GM18907 (cell line): ENCODE measurements around the gene NCAM2.
"Not testable (repeated sequence)": the region's sequence is repeated elsewhere in the genome, so short reads cannot be mapped to it uniquely, and the experiment has no call there.

ENCODE experiments used
- ATAC-seq: cut with Tn5 transposase; IDR thresholded peaks from one replicate; pipeline ENCODE4 v1.9.1; 2021; ENCODE audit warnings: mild to moderate bottlenecking, moderate library complexity; ENCODE audit not compliant: unreplicated experiment

NCAM2 gene

DNA sequence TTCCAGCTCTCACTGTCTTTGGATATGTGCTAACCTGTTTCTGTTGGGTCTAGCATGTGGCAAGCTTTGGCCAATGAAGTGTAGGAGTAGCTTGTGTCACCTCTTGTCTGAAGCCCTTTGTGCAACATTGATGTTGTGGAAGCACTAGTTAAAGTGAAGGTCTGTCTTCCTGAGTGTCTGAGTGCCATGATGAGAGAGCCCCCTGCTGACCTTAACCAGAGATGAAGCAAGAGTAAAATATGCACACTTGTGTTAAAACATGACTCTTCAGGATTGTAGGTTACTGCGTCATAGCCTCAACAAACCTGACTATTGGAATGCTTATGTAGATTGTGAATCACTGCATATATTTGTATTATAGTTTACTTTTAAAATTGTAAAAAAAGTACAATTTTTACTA, 103.7 kb downstream of the NCAM2 start:
- ATAC-seq = no peak

DNA sequence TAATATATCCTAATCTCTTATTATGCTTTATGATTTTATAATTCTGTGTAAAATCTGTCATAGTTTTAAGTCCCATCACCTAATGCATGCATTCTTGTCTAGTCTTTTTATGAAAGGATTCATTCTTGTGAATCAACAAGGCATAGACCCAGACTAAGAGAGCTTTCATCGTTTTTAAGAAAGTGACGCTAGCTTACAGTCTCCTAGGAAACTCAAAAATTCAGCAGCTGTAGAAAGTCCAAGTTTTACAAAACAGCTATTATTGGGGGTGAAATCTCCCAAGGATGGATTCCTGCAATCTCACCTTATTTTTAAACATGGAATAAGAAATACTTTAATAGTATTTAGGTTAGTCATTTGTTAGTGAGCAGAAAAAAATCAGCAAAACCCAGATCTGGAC, 104.7 kb downstream of the NCAM2 start:
- no peak for ATAC-seq

DNA sequence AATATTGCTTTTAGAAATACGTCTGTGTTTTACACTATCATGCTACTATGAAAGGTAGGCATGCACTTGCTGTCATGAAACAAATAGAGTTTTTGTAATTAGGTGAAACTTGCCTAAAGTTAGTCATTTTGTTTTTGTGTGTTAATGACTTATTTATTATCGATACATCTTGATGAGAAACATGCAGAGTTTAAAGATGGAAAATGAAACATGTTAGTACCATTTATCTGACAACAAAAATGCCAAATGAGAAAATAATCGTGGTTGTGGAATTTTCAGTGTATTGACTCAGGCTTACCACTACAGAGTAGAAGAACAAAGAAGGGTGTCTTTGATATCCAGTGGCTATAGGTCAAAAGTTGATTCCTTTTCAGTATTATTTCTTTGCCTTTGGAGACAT, 105.5 kb downstream of the NCAM2 start:
- ATAC-seq = no peak

DNA sequence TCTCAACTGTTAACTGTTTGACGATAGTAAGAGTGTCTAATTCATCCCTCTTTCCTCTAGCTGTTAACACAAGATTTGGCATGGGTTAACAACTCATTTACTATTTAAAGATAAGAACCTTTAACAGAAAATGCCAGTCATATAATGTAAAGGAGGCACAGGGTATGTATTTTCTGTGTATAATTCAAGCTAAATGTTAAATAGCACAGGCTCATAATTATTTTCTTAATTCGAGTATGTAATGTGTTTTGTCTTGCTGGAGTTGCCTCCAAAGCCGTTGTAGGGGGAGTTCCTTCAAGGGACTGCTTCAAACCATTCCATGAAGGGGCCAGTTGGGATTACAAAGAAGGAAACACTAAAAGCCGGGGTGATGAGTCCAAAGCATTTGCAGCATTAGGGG, 111.5 kb downstream of the NCAM2 start:
- ATAC-seq = no peak

DNA sequence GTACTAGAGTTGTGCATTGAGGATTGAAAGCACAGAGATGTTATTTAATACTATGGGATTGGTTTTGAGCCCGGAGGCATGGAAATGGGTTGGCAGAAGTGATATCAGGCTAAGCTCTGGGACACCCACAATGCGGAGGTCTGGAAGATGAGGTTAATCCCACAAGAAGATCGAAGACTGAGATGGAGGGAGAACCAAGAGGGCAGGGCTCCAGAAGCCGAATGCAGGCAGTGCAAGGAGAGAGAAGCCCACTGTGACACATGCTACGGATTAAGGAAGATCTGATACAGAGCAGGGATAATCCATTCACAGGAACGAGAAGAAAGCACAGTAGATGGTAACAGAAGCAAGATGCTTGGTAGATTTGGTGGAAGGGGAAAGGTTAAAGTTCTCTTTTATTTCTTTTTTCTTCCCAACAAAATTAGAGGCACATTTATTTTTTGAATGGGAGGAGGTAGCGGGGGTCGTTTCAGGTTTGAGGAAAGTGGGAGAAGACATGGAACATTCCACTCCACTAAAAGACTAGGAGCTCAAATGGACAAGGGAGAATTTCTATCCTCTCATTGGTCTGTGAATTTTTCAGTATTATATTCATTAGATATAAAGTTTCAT, 113.2 kb downstream of the NCAM2 start:
- no peak for ATAC-seq

DNA sequence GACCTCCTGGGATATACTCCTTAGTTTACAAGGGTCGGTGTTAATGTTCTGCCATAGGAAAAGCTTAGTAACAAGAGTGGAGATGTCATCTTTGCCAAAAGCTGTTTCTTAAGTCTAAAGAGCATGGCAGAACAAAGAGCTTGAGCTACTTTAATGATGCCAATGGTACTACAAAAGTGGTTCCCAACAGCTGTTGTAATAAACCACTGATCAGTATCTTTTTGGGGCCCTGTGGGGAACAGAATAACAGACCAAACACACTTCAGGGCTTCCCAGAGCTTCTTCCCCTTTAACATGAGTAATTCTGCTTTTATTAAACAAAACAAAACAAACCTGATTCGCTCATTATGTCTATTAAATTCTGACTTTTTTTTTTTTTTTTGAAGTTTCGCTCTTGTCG, 116.3 kb downstream of the NCAM2 start:
- ATAC-seq = no peak

DNA sequence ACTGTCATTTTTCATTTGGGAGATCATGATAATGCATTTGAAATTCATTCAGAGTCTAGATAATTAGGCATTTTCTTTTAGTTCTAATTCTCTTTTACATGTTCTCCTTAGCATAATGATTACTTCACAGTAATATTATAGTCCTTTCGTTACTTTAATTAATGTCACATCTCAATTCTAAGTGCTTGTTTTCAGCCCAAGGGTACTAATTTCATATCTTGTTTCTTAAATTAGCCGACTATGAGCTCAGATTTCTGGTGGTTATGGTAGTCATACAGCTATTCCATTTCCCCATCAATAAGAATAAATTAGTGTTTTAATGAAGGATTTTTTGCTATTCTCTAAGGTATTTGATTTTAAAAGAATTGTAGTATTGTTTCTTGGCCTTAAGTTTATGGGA, 120.9 kb downstream of the NCAM2 start:
- no peak for ATAC-seq

DNA sequence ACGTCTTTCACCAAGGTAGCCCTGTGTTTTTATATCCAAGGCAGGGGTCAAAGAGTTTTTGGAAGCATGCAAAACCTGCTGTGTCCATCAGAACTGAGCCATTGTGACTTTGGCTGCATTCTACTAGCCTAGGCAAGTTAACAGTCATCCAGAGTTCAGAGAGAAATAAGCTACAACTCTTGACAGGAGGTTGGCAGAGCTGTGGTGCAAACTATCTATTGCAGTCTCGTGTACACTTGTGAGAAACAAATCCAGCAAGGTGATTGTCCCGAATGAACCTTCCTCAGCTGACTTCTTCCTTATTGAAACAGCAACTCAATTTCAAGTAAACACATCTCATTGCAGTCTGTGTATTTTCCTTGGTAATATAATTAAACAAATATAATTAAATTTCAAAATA, 124.5 kb downstream of the NCAM2 start:
- ATAC-seq = no peak

DNA sequence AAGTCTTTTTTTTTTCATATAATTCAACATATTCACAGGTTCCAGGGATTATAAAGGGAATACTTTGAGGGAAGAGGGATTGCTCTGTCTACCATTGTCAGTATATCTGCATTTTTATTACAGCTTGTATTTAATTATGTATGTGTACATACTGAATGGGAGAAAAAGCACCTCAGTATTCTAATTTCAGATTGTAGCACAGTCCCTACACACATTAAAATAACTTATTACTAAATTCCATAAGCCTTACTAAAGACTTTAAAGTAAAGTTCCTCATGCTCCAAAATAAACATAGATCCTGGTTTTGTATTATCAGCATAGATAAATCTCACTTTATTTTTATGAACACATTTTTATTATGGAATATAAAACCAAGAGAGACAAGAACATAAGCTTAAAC, 134.2 kb downstream of the NCAM2 start:
- ATAC-seq = no peak

DNA sequence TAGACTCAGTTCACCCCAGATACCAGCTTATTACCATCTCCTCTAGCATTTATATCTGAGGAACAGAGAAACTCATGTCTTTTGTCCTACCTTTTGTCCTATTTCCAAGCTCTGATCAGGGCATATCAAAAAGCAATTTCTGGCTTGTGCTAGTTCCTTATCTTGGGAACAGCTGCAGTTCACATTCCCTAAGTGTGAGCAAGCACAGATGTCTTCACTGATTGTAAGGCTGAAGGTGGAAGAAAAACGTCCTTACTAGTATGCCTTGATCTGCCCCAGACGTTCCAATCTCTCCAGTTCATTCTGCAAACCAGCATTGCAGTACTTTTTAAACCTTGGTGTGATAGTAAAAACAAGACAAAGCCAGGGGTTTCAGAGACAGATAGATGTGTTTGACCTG, 139.8 kb downstream of the NCAM2 start:
- no peak for ATAC-seq

DNA sequence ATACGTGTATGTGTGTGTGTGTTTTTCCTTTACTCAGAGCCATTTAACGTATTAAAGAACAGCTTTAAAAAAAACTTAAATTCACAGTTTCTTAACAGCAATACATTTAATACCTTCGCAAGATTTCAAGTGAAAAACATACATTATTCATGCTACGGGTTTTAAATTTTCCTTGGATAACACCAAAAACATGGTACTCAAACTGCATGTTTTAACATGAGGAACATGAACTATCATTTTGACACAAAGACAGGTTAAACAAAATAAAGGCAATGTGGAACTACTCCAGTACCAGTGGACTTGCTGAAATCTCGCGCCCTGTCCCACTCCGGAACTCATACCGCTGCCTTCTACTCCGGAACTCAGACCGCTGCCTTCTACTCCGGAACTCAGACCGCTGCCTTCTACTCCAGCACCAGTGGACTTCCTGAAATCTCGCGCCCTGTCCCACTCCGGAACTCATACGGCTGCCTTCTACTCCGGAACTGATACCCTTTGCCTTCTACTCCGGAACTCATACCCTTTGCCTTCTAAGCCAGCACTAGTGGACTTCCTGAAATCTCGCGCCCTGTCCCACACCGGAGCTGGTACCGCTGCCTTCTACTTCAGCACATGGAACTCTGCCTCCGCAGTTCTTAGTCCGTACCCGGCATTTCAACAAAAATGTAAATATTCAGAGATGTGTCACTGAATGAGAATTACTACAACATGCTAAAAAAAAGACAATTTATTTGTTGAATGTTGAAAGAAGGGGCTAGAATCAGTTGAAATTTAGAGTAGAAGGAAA, 148.6 kb downstream of the NCAM2 start:
- no peak for ATAC-seq

DNA sequence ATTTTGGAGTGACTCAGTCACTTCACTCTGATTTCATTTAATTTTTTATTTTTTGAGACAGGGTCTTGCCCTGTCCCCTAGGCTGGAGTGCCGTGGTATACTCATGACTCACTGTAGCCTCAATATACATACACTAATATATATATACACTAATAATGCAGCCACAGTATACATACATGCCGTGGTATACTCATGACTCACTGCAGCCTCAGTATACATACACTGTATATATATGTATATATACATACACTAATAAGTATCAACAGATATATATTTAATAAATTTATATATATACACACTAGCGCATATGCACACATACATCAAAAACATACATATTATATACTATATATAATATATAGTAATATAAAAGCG, 149.2 kb downstream of the NCAM2 start:
- no peak for ATAC-seq

DNA sequence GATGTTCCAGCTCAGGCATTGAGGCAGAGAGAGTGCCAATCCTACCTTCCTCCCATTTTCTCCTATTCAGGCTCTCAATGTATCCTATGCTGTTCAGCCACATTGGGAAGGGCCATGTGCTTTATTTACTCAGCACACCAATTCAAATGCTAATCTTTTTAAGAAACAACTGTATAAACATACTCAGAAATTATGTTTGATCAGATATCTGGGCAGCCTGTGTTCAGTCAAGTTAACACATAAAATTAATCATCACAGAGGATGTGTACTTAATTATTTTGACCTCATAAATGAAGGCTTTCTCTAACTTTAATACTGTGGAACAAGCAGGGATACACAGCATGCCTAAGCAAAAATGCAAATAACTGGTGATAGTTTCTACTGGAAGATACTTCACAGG, 149.8 kb downstream of the NCAM2 start:
- no peak for ATAC-seq

DNA sequence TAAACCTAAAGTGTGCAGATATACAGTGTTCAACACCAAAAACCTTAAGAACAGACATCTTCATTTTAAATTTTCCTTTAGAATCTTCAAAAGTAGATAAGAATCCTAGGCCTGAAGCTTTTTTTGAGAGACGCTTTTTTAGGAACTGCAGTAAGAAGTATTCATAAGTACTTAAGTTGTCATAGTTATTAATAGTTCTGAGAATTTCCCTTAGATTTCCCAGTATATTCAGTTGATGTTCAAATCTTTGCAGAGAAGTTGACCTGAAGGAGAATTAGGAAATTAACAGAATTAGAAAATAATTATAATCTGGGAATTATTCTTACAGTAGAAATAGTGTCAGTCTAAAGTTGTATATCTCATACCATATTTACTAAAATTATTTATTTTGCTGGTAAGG, 150.3 kb downstream of the NCAM2 start:
- ATAC-seq = no peak

DNA sequence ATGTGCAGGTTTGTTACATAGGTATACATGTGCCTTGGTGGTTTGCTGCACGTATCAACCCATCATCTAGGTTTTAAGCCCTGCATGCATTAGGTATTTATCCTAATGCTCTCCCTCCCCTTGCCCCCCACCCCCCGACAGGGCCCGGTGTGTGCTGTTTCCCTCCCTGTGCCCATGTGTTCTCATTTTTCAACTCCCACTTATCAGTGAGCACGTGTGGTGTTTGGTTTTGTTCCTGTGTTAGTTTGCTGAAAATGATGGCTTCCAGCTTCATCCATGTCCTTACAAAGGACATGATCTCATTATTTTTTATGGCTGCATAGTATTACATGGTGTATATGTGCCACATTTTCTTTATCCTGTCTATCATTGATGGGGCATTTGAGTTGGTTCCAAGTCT, 151.2 kb downstream of the NCAM2 start:
- ATAC-seq = not testable (repeated sequence)

DNA sequence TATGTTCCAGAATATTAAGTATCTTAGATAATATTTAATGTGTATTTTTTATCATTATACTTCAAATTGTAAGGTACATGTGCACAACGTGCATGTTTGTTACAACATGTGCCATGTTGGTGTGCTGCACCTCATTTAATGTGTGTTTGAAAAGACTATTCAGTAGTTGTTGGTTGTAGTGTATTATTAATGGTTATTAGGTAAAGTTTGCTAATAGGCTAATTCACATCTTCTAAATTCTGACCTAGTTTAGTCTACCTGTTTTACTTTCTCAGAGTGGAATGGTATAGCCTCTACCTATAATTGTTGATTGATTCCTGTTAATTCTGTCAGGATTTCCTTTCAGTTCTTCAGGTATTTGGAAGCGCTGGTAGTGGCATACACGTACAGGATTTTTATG, 153.0 kb downstream of the NCAM2 start:
- ATAC-seq = no peak

DNA sequence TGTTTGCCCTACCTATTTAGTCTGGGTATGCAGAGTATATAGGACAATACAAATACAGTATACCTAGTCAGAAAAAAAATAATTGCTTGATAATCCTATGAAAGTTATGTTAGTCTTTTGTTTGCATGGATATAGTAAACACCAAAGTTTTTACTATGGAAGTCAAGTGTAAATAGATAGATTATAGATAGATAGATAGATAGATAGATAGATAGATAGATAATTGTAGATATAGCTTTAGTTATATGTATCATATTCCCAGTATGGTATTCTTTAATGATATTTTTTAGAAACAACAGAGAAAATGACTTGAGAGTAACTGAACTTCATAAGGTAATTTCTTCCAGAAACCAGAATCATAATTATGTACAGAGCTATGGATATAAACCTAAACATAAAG, 158.2 kb downstream of the NCAM2 start:
- no peak for ATAC-seq

DNA sequence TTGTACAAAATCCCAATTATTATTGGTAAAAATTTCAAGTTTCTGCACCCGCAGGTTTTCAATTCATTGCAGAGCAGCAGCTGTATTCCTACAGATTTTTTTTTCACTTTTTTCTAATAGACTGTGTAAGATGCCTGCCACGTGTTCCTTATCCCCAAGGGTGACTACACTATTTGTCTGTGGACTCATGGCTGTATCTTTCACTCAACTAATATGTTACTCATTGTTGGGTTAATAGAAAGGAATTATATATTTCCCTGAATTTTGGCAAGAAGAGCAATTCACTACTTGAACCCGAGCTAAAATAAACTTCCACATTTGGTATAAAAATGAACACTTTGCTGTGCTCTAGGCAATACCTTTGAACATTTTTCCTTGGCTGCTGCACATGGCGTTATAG, 158.7 kb downstream of the NCAM2 start:
- no peak for ATAC-seq

DNA sequence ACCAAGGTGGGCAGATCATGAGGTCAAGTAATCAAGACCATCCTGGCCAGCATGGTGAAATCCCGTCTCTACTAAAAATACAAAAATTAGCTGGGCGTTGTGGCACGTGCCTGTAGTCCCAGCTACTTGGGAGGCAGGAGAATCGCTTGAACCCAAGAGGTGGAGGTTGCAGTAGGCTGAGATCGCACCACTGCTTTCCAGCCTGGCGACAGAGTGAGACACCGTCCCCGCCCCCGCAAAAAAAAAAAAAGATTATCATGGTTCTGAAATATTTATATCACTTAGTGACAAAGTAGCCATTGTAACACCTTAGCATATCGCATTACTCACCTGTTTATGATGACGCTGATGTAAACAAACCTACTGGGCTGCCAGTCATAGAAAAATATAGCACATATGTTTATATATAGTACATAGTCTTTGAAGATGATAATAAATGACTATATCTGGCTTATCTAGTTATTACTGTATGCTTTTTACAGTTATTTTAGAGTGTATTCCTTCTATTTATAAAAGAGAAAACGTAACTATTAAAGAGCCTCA, 160.2 kb downstream of the NCAM2 start:
- ATAC-seq = no peak

DNA sequence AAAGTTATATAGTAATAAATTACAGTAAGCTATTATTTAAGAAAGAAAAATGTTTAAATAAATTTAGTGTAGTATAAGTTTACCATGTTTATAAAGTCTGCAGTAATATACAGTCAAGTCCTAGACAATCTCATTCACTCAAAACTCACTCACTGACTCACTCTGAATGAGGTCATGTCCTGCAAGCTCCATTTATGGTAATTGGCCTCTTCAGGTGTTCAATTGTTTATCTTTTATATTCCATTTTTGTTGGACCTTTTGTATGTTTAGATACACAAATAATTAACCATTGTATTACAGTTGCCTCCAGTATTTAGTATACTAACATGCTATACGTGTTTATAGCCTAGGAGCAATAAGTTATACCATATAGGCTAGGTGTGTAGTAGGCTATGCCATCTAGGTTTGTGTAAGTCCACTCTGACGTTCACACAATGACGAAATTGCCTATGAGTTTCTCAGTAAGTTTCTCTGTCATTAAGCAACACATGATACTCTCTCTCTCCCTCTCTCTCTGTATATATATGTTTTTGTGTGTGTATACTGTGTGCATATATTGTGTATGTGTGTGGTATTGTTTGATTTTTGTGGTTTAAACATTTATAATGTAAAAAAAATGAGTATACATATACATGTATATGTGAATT, 161.2 kb downstream of the NCAM2 start:
- no peak for ATAC-seq

DNA sequence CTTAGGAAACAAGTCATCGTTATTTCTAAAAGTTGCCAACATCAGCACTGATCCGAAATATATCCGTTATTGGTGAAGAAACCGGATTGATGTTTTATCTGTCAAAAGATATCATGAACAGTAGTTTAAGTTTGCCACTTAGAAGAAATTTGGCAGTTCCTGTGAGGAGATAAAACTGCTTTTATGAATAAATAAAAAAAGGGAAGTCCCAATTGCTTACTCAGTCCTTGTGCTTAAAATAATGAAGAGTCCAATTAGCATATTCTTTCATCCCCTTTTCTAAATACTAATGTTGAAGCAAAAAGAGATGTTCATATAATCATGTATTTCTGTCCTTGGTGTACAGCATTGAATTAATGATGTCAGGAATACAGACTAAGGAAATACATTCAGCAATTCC, 164.6 kb downstream of the NCAM2 start:
- ATAC-seq = no peak

DNA sequence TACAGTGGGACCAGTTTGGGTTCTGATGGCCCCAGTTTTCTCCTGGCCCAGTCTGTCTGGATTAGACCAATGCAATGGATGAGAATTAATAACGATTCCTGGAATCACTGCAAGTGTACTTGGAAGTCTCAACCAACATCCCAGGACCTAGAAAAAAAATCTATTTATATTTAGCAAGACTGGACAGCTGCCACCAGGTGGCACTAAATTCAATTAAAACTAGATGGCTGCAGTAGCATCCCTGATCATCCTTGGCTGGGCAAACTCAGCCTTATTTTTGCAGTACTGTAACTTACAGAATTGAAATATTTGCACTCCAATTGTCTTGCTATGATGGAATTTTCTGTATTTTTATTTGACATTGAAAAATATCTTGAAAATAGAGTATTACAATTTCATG, 165.7 kb downstream of the NCAM2 start:
- ATAC-seq = no peak
